ENCODE data around the gene NAXE. TPM values are rescaled to one million over a fixed set of nuclear protein-coding genes. Genes with fewer than 3 reads are reported as not detected.
"Not testable (repeated sequence)": the region's sequence is repeated elsewhere in the genome, so short reads cannot be mapped to it uniquely, and the experiment has no call there.

Gene NAXE
- polyA plus RNA-seq, 1 experiment: 29.9 TPM

DNA sequence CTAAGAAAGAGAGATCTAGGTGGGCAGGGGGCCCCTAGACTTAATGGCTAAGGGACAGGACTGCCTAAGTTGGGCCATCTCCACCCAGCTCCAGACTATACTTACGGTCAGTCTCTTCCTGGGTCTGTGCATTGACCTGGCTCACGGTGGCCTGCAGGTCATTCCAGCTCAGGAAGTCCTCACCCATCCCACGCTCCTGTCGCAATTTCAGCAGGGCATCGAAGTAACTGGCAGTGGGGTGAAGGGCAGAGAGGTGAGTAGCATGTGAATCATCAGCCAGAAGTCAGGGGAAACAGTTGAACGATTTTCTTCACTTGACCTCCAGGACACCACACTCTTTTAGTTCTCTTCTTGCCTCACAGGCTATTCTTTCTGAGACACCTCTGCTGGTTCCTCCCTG is 39.7 kb upstream of the NAXE start:
- H3K4me3 ChIP-seq (ENCODE audit: low read depth, low read length): no peak overlapping the region
- no peaks in the 10 kb centered on the region for H3K27me3 ChIP-seq (ENCODE audit: control insufficient read depth, insufficient read depth, low read length)
- TF ChIP-seq, protein P1, sequence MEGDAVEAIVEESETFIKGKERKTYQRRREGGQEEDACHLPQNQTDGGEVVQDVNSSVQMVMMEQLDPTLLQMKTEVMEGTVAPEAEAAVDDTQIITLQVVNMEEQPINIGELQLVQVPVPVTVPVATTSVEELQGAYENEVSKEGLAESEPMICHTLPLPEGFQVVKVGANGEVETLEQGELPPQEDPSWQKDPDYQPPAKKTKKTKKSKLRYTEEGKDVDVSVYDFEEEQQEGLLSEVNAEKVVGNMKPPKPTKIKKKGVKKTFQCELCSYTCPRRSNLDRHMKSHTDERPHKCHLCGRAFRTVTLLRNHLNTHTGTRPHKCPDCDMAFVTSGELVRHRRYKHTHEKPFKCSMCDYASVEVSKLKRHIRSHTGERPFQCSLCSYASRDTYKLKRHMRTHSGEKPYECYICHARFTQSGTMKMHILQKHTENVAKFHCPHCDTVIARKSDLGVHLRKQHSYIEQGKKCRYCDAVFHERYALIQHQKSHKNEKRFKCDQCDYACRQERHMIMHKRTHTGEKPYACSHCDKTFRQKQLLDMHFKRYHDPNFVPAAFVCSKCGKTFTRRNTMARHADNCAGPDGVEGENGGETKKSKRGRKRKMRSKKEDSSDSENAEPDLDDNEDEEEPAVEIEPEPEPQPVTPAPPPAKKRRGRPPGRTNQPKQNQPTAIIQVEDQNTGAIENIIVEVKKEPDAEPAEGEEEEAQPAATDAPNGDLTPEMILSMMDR (IDR thresholded peaks at IDR 0.05; ENCODE audit: low read depth, low read length): no peak
- CTCF ChIA-PET: no interaction called here
- no peak for DNase-seq (ENCODE audit: low read depth, low spot score)
- POLR2A ChIA-PET: no interaction called here
- H3K27ac ChIP-seq (ENCODE audit: low read depth, low read length): no peak overlapping the region
- H3K9me3 ChIP-seq (ENCODE audit: control insufficient read depth, insufficient read depth, low read length): no peaks in the 10 kb centered on the region

DNA sequence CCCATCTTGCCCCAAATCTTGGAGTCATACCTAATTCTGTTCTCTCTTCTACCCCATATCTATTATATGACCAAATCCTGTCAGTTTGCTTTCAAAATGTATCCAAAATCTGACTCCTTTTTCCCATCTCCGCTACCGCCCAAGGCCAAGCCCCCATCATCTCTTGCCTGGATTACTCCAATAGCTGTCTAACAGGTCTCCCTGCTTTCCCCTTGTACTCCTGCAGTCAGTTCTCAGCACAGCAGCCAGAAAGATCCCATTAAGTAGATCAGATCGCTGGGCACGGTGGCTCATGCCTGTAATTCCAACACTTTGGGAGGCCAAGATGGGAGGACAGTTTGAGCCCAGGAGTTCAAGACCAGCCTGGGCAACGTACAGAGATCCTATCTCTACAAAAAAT is 39.1 kb upstream of the NAXE start:
- Histone ChIP-seq H3K9me3 (ENCODE audit: control insufficient read depth, insufficient read depth, low read length) (no peaks in the 10 kb centered on the region), H3K27ac (ENCODE audit: low read depth, low read length) (no peak overlapping the region), H3K4me3 (ENCODE audit: low read depth, low read length) (no peak overlapping the region), H3K27me3 (ENCODE audit: control insufficient read depth, insufficient read depth, low read length) (no peaks in the 10 kb centered on the region)
- CTCF ChIA-PET: no interaction called here
- POLR2A ChIA-PET: interaction anchor here (0.6 kb wide), 1 partner anchor 13 kb away, joined by 3 read pairs; no protein-coding TSS in a partner anchor
- TF ChIP-seq, protein P1 (IDR thresholded peaks at IDR 0.05; ENCODE audit: low read depth, low read length): no peak
- DNase-seq (ENCODE audit: low read depth, low spot score): no peak

DNA sequence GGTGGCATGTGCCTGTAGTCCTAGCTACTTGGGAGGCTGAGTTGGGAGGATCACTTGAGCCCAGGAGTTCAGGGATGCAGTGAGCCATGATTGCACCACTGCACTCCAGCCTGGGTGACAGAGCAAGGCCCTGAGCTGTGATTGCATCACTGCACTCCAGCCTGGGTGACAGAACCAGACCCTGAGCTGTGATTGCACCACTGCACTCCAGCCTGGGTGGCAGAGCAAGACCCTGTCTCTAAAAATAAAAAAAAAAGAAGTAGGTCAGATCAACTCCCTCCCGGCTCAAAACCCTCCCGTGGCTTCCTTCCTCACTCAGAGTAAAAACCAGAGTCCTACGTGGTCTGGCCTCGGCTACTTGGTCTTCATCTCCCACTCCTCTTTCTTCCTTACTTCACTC is 38.6 kb upstream of the NAXE start:
- DNase-seq (ENCODE audit: low read depth, low spot score); CTCF ChIA-PET; H3K9me3 ChIP-seq (ENCODE audit: control insufficient read depth, insufficient read depth, low read length); H3K27me3 ChIP-seq (ENCODE audit: control insufficient read depth, insufficient read depth, low read length); H3K27ac ChIP-seq (ENCODE audit: low read depth, low read length); H3K4me3 ChIP-seq (ENCODE audit: low read depth, low read length): not testable (repeated sequence)
- POLR2A ChIA-PET: interaction anchor here (0.6 kb wide), 1 partner anchor 13 kb away, joined by 3 read pairs; no protein-coding TSS in a partner anchor

GRCh38 chr1:156553860-156554485 is 37.6 kb upstream of the NAXE start:
- TF ChIP-seq, protein P1 (IDR thresholded peaks at IDR 0.05; ENCODE audit: low read depth, low read length): no peak
- H3K27me3 ChIP-seq (ENCODE audit: control insufficient read depth, insufficient read depth, low read length): no peaks in the 10 kb centered on the region
- no peak for DNase-seq (ENCODE audit: low read depth, low spot score)
- CTCF ChIA-PET: no interaction called here
- H3K9me3 ChIP-seq (ENCODE audit: control insufficient read depth, insufficient read depth, low read length): no peaks in the 10 kb centered on the region
- H3K27ac ChIP-seq (ENCODE audit: low read depth, low read length): no peak overlapping the region
- H3K4me3 ChIP-seq (ENCODE audit: low read depth, low read length): no peak overlapping the region
- POLR2A ChIA-PET: no interaction called here

GRCh38 chr1:156554971-156555370 is 36.6 kb upstream of the NAXE start:
- Histone ChIP-seq H3K9me3 (ENCODE audit: control insufficient read depth, insufficient read depth, low read length) (no peaks in the 10 kb centered on the region), H3K4me3 (ENCODE audit: low read depth, low read length) (no peak overlapping the region), H3K27me3 (ENCODE audit: control insufficient read depth, insufficient read depth, low read length) (no peaks in the 10 kb centered on the region), H3K27ac (ENCODE audit: low read depth, low read length) (no peak overlapping the region)
- no peak for DNase-seq (ENCODE audit: low read depth, low spot score)
- CTCF ChIA-PET: interaction anchor here (1.0 to 1.1 kb wide), 2 partner anchors 27 to 169 kb away, joined by 3 to 5 read pairs; no protein-coding TSS in a partner anchor
- TF ChIP-seq, protein P1 (IDR thresholded peaks at IDR 0.05; ENCODE audit: low read depth, low read length): no peak
- POLR2A ChIA-PET: interaction anchor here (1.2 kb wide), 1 partner anchor 10 kb away, joined by 3 read pairs; no protein-coding TSS in a partner anchor
